GM21390 (cell line): ENCODE measurements around the gene MMD.
"Not testable (repeated sequence)": the region's sequence is repeated elsewhere in the genome, so short reads cannot be mapped to it uniquely, and the experiment has no call there.

Experiments
- ATAC-seq: cut with Tn5 transposase; IDR thresholded peaks from one replicate; pipeline ENCODE4 v1.9.1; 2021; ENCODE audit not compliant: unreplicated experiment

The MMD gene

GRCh38 chr17:55444471-55445441, 23.1 kb upstream of the MMD start:
- peak; percentile 82 for ATAC-seq

GRCh38 chr17:55443904-55444303, 22.3 kb upstream of the MMD start:
- ATAC-seq, result no peak

GRCh38 chr17:55442953-55443683, 21.5 kb upstream of the MMD start:
- ATAC-seq, result no peak

GRCh38 chr17:55442462-55442861, 20.8 kb upstream of the MMD start:
- no peak for ATAC-seq

GRCh38 chr17:55441544-55441943, 19.9 kb upstream of the MMD start:
- ATAC-seq, result no peak

GRCh38 chr17:55440391-55440790, 18.8 kb upstream of the MMD start:
- no peak for ATAC-seq

- peak; percentile 77 for ATAC-seq
Measured at GRCh38 chr17:55437159-55437605, 15.5 kb upstream of the MMD start.

GRCh38 chr17:55436224-55437158, 14.9 kb upstream of the MMD start:
- peak; percentile 26 for ATAC-seq

GRCh38 chr17:55435408-55435807, 13.8 kb upstream of the MMD start:
- ATAC-seq, result no peak

- ATAC-seq, result no peak
Measured at GRCh38 chr17:55434721-55435120, 13.1 kb upstream of the MMD start.

- ATAC-seq, result no peak
Measured at GRCh38 chr17:55433629-55434422, 12.2 kb upstream of the MMD start.

GRCh38 chr17:55433029-55433628, 11.5 kb upstream of the MMD start:
- ATAC-seq, result no peak

- no peak for ATAC-seq
Measured at GRCh38 chr17:55432358-55433028, 10.9 kb upstream of the MMD start.

- not testable (repeated sequence) for ATAC-seq
Measured at GRCh38 chr17:55431914-55432313, 10.3 kb upstream of the MMD start.

GRCh38 chr17:55430541-55431288, 9.1 kb upstream of the MMD start:
- no peak for ATAC-seq

- peak; percentile 33 for ATAC-seq
Measured at GRCh38 chr17:55427587-55427882, 5.9 kb upstream of the MMD start.

- peak; percentile 54 for ATAC-seq
Measured at GRCh38 chr17:55426851-55427586, 5.4 kb upstream of the MMD start.
